ENCODE results near the gene ABHD12B. TPM values are rescaled to one million over a fixed set of nuclear protein-coding genes. Genes with fewer than 3 reads are reported as not detected.

The ABHD12B gene
- total RNA-seq, 2 experiments from 2014 or later = not detected

- ChIA-PET CTCF (interaction anchor here (0.7 to 1.0 kb wide), 2 partner anchors 16 to 148 kb away, joined by 3 read pairs; no protein-coding TSS in a partner anchor), POLR2A (no interaction called here)
- H3K27me3 Mint-ChIP-seq = peaks cover 20% of the 10 kb centered on the region
- no peak for DNase-seq
- no peak for ATAC-seq
- no peak for TF ChIP-seq CTCF (IDR thresholded peaks at IDR 0.05)
- H3K4me3 Mint-ChIP-seq = no peak overlapping the region
- H3K9me3 Mint-ChIP-seq = no peaks in the 10 kb centered on the region
- no peak overlapping the region for H3K27ac Mint-ChIP-seq
- intact Hi-C loops (cut with micrococcal nuclease) = loop anchor here (10.0 kb wide), 1 partner anchor 257 kb away; no protein-coding TSS in a partner anchor
- H3K36me3 Mint-ChIP-seq (ENCODE audit: low read depth) = no peaks in the 10 kb centered on the region
- peaks cover 9% of the 10 kb centered on the region for H3K4me1 Mint-ChIP-seq (ENCODE audit: low read depth)
These were observed 75.6 kb downstream of the ABHD12B start for GRCh38 chr14:50947446-50947845.

- Mint-ChIP-seq H3K9me3 (no peaks in the 10 kb centered on the region), H3K36me3 (ENCODE audit: low read depth) (no peaks in the 10 kb centered on the region), H3K4me3 (no peak overlapping the region), H3K27ac (no peak overlapping the region), H3K4me1 (ENCODE audit: low read depth) (peaks cover 9% of the 10 kb centered on the region), H3K27me3 (peaks cover 14% of the 10 kb centered on the region)
- ATAC-seq = no peak
- CTCF ChIA-PET = interaction anchor here (1.0 kb wide), 1 partner anchor 15 kb away, joined by 3 read pairs; no protein-coding TSS in a partner anchor
- POLR2A ChIA-PET = no interaction called here
- TF ChIP-seq CTCF (IDR thresholded peaks at IDR 0.05) = no peak
- no peak for DNase-seq
- intact Hi-C loops (cut with micrococcal nuclease) = loop anchor here (10.0 kb wide), 1 partner anchor 257 kb away; no protein-coding TSS in a partner anchor
These were observed 76.4 kb downstream of the ABHD12B start for GRCh38 chr14:50948205-50948604.

GRCh38 chr14:50951032-50951431, 79.2 kb downstream of the ABHD12B start:
- no peak for DNase-seq
- ChIA-PET POLR2A (no interaction called here), CTCF (no interaction called here)
- Mint-ChIP-seq H3K4me3 (no peak overlapping the region), H3K27me3 (no peaks in the 10 kb centered on the region), H3K4me1 (ENCODE audit: low read depth) (peaks cover 10% of the 10 kb centered on the region), H3K27ac (no peak overlapping the region), H3K9me3 (no peaks in the 10 kb centered on the region), H3K36me3 (ENCODE audit: low read depth) (no peaks in the 10 kb centered on the region)
- no peak for TF ChIP-seq CTCF (IDR thresholded peaks at IDR 0.05)
- no peak for ATAC-seq
- intact Hi-C loops (cut with micrococcal nuclease) = no loop called here

GRCh38 chr14:50953502-50953901, 81.6 kb downstream of the ABHD12B start:
- Mint-ChIP-seq H3K4me1 (ENCODE audit: low read depth) (peaks cover 10% of the 10 kb centered on the region), H3K27me3 (no peaks in the 10 kb centered on the region), H3K27ac (no peak overlapping the region), H3K4me3 (no peak overlapping the region), H3K9me3 (no peaks in the 10 kb centered on the region), H3K36me3 (ENCODE audit: low read depth) (no peaks in the 10 kb centered on the region)
- intact Hi-C loops (cut with micrococcal nuclease) = no loop called here
- DNase-seq = no peak
- no peak for TF ChIP-seq CTCF (IDR thresholded peaks at IDR 0.05)
- no peak for ATAC-seq
- POLR2A ChIA-PET = no interaction called here
- CTCF ChIA-PET = no interaction called here

Other genes starting within 250 kb of the ABHD12B start
- gene SAV1, start 203.7 kb upstream of the ABHD12B start, total RNA-seq = 10 to 100 TPM; 13.2 to 13.4 TPM
- 10 to 100 TPM; 71.9 to 72.8 TPM for gene NIN, start 40.9 kb upstream of the ABHD12B start, total RNA-seq
- gene PYGL, start 72.4 kb downstream of the ABHD12B start, total RNA-seq = 1 to 10 TPM; 1.6 to 1.7 TPM
- gene TRIM9, start 223.1 kb downstream of the ABHD12B start, total RNA-seq = 1 to 10 TPM; 6.5 to 7.2 TPM

All from activated CD8-positive, alpha-beta T cell treated with anti-CD3 and anti-CD28 coated beads for 36 hours (primary cell).